ENCODE results near the gene HHATL. TPM values are rescaled to one million over a fixed set of nuclear protein-coding genes. Genes with fewer than 3 reads are reported as not detected.

HHATL gene
- total RNA-seq, 1 donor from 2014 or later = 552 TPM

DNA sequence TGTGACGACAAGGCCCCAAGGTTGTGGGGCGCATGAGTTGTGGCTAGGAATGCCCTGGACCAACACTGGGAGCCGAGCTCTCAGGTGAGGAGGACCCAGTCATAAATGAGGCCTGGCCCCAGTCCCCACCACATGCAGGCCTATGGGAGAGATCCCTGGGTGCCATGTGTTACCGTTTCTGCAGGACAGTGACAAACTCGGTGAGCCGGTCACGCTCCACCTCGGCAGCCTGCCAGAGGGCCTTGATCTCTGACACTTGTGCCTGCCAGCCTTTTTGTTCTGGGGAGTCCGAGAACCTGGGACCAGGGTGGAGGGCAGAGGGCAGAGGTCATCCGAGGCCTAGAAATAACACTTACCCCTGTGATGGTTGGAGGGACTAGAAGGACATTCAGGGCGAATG is 27.7 kb upstream of the HHATL start:
- intact Hi-C loops (cut with micrococcal nuclease) = no loop called here
- no peaks in the 10 kb centered on the region for H3K27me3 ChIP-seq (ENCODE audit: low read depth)

DNA sequence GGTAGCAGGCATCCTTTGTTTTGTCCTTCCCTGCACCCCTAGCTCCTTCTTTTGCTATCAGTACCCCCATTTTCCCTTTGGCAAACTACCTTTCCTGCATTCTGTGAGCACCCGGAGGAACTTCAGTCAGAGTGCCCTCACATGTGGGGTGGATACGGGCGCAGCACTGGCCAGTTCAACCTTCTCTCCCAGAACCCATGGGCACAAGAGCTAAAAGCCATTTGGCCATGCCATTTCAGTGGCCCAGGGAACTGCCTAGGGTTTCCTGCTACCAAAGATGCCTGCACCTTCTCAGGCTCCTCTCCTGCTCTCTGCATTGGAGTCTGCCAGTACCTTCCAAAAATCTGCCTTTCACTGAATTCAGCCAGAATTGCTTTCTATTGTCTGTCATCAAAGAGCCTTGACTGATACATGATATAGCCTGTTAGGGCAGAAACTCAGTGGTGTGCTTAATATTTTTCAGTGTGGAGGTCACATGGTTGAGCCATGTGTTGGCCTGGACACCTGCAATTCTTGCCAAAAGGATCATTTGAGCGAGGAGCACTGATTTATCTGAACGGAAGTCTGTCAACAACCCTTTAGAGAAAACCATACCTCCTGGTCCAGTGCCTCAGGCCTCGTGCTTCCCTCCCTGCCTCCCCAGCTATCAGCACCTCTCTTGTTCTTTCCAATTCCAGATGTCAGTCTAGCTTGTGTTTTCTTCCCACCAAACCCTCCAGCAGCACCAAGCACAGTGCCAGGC is 27.0 kb upstream of the HHATL start:
- peak; percentile 52 for DNase-seq
- TF ChIP-seq, protein P1, sequence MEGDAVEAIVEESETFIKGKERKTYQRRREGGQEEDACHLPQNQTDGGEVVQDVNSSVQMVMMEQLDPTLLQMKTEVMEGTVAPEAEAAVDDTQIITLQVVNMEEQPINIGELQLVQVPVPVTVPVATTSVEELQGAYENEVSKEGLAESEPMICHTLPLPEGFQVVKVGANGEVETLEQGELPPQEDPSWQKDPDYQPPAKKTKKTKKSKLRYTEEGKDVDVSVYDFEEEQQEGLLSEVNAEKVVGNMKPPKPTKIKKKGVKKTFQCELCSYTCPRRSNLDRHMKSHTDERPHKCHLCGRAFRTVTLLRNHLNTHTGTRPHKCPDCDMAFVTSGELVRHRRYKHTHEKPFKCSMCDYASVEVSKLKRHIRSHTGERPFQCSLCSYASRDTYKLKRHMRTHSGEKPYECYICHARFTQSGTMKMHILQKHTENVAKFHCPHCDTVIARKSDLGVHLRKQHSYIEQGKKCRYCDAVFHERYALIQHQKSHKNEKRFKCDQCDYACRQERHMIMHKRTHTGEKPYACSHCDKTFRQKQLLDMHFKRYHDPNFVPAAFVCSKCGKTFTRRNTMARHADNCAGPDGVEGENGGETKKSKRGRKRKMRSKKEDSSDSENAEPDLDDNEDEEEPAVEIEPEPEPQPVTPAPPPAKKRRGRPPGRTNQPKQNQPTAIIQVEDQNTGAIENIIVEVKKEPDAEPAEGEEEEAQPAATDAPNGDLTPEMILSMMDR (IDR thresholded peaks at IDR 0.05; ENCODE audit: borderline replicate concordance) = no peak
- H3K4me1 ChIP-seq = peaks cover 53% of the 10 kb centered on the region
- no peaks in the 10 kb centered on the region for H3K9me3 ChIP-seq (replicated peaks)
- intact Hi-C loops (cut with micrococcal nuclease) = no loop called here
- H3K4me3 ChIP-seq = no peak overlapping the region
- no peaks in the 10 kb centered on the region for H3K27me3 ChIP-seq (ENCODE audit: low read depth)
- H3K27ac ChIP-seq (replicated peaks) = peak overlapping the region; percentile 92
- no peaks in the 10 kb centered on the region for H3K36me3 ChIP-seq

More for the DNA sequence above, 27.7 kb upstream of the HHATL start:
- H3K36me3 ChIP-seq = no peaks in the 10 kb centered on the region
- H3K9me3 ChIP-seq (replicated peaks) = no peaks in the 10 kb centered on the region
- peaks cover 53% of the 10 kb centered on the region for H3K4me1 ChIP-seq
- no peak overlapping the region for H3K4me3 ChIP-seq
- peak; percentile 55 for DNase-seq
- peak overlapping the region; percentile 92 for H3K27ac ChIP-seq (replicated peaks)
- TF ChIP-seq, protein P1 (IDR thresholded peaks at IDR 0.05; ENCODE audit: borderline replicate concordance) = no peak

DNA sequence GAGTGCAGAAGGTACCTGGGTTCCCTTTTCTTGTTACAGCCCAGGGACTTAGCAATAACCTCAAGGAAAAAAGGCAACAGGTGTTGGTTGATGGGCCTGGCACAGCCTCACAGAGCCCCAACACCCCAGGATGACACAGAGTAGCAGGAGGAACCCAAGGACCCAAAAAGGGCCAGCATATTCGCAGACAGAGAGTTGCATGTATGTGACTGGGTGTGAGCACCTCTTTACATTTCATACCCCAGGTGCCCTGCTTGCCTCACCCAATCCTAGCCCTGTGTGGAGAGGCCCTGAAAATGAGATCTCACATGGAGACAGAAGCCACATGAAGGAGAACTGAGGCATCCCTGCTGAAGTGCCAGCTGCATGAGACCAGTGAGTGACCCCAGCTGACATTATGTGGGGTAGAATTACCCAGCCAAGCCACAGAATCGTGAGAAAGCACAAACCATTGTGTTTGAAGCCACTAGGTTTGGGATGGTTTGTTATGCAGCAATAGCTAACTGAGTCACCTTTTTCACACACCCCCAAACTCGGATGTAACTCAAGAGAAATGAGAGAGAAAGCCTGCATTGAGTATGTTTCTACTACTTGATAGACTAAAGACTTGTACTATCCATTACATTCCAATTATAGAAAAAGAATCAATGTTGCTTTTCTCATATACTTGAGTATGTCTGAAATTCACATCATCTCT is 26.2 kb upstream of the HHATL start:
- no peak overlapping the region for H3K4me3 ChIP-seq
- no peaks in the 10 kb centered on the region for H3K36me3 ChIP-seq
- no peak for DNase-seq
- H3K27me3 ChIP-seq (ENCODE audit: low read depth) = no peaks in the 10 kb centered on the region
- no peaks in the 10 kb centered on the region for H3K9me3 ChIP-seq (replicated peaks)
- H3K4me1 ChIP-seq = peaks cover 53% of the 10 kb centered on the region
- peak overlapping the region; percentile 92 for H3K27ac ChIP-seq (replicated peaks)
- TF ChIP-seq, protein P1 (IDR thresholded peaks at IDR 0.05; ENCODE audit: borderline replicate concordance) = no peak
- intact Hi-C loops (cut with micrococcal nuclease) = no loop called here

DNA sequence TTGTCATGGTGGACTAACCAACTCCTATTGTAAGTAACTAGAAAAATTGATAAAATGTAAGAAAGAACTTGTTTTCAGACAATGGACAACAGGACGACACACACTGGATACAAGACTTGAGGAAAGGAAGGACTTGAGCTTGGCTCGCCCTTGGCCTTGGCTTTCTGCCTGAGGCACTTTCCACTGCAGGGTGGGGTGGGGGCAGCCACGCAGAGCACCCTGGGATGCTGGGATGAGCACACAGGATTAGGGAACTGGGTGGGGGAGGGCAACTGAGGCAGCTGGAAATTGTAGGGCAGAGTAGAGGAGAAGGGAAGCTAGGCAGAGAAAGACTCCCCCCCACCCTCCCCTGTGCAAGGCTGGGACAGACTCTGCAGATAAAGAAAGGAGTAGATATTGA is 25.5 kb upstream of the HHATL start:
- H3K36me3 ChIP-seq = no peaks in the 10 kb centered on the region
- peak overlapping the region; percentile 92 for H3K27ac ChIP-seq (replicated peaks)
- H3K4me3 ChIP-seq = no peak overlapping the region
- DNase-seq = peak; percentile 53
- no peaks in the 10 kb centered on the region for H3K27me3 ChIP-seq (ENCODE audit: low read depth)
- H3K4me1 ChIP-seq = peaks cover 57% of the 10 kb centered on the region
- H3K9me3 ChIP-seq (replicated peaks) = no peaks in the 10 kb centered on the region
- intact Hi-C loops (cut with micrococcal nuclease) = no loop called here
- TF ChIP-seq, protein P1 (IDR thresholded peaks at IDR 0.05; ENCODE audit: borderline replicate concordance) = no peak

DNA sequence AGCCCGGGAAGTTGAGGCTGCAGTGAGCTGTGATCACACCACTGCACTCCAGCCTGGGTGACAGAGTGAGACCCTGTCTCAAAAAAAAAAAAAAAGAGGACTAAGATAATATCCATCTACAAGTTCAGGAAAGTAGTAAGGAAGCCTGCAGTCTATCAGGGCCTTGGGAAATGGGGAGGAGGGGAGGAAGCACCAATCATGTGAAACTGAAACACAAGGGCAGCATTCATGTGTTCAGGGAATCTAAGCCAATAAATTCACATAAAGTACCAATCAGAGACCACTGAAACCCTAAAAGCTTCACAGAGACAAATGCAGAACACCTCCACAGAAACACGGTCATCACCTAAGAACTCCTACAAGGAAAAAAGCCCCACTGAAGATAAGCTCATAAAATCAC is 22.9 kb upstream of the HHATL start:
- peaks cover 56% of the 10 kb centered on the region for H3K4me1 ChIP-seq
- H3K36me3 ChIP-seq = no peaks in the 10 kb centered on the region
- DNase-seq = no peak
- no peaks in the 10 kb centered on the region for H3K9me3 ChIP-seq (replicated peaks)
- no peaks in the 10 kb centered on the region for H3K27me3 ChIP-seq (ENCODE audit: low read depth)
- no peak overlapping the region for H3K4me3 ChIP-seq
- intact Hi-C loops (cut with micrococcal nuclease) = no loop called here
- H3K27ac ChIP-seq (replicated peaks) = peak overlapping the region; percentile 13
- TF ChIP-seq, protein P1 (IDR thresholded peaks at IDR 0.05; ENCODE audit: borderline replicate concordance) = no peak
